ENCODE data around the gene GLOD4.
A peak's percentile ranks its signal among the peaks of the same experiment; 100 is the strongest.
"Not testable (repeated sequence)": the region's sequence is repeated elsewhere in the genome, so short reads cannot be mapped to it uniquely, and the experiment has no call there.

The GLOD4 gene

DNA sequence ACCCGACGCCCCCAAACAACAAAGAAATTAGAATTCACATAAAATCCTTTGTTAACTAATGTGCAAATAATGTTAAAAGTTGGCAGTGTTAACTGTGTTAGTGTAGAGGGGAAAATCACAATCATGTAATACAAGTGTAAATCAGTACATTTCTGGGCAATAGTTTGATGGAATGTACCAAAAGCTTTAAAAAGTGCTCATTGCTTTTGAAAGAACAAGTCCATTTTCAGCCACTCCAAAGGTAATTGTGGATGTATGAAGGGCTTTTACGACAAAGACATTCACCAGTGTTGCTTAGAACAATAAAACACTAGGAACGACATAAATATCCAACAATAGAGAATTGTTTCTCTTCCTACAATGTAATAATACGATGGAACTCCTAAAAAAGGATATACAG, 9.1 kb downstream of the GLOD4 start:
- no peak for DNase-seq

DNA sequence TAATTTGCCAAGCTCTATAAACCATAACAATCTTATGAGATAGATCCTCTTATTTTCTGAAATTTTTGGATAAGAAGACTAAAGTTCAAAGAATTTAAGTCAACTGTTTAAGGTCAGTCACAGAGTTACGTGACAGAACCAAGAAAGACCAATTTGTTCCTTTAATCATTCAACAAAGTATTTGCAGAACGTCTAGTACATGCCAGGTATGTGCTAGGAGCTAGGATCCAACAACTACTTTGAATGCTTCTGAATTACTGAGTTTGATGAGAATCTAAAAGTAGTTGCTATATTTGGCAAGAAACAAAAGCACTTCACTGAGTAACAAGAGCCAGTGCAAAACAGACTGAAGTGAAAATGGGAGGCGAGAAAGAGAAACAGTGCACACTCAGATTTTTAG, 15.0 kb downstream of the GLOD4 start:
- DNase-seq: no peak

DNA sequence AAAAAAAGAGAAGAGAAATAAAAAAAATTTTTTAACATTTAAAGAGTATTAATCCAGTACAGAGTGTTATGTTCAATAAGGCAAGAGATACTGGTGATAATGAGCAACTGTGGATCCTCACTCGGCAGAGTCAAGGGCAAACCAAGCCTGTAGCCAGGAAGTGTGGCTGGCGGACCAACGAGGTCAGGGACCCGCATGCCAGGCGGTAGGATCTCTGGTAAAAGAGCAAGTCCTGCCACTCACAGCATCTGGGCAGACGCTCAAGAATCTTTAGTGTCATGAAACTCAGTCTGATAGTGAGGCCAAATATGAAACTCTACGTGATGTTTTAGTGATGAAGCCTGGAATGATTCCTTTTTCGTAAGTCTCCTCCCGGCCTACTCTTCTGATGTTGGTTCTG, 21.7 kb downstream of the GLOD4 start:
- no peak for DNase-seq

DNA sequence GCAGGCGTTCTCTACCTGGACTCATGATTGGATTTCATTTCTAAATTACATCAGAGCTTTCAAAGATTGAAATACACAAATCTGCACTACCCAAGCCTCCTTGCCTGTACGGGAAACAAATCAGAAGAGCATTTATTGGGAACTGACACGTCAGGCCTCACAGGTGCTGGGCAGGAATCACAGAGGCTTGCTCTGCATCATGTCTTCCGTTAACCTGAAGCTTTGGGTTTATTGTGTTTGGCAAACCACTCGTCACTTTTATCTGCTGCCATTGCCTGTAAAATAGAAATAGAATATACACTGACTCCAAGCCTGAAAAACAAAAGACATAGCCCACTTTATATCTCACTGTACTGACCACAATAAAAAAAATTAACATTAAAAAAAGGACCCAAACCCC, 22.1 kb downstream of the GLOD4 start:
- DNase-seq: no peak

GRCh38 chr17:756010-756567, 26.0 kb downstream of the GLOD4 start:
- not testable (repeated sequence) for DNase-seq

DNA sequence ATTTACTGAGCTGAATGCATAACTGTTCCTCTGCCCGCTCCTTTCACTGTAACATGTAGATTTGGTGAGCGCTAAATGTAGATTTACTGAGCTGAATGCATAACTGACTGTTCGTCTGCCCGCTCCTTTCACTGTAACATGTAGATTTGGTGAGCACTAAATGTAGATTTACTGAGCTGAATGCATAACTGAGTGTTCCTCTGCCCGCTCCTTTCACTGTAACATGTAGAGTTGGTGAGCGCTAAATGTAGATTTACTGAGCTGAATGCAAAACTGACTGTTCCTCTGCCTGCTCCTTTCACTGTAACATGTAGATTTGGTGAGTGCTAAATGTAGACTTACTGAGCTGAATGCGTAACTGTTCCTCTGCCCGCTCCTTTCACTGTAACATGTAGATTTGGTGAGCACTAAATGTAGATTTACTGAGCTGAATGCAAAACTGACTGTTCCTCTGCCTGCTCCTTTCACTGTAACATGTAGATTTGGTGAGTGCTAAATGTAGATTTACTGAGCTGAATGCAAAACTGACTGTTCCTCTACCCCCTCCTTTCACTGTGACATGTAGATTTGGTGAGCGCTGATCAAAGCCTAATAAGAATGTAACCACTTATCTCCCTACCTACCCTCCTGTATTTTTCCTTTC, 26.6 kb downstream of the GLOD4 start:
- DNase-seq: not testable (repeated sequence)

DNA sequence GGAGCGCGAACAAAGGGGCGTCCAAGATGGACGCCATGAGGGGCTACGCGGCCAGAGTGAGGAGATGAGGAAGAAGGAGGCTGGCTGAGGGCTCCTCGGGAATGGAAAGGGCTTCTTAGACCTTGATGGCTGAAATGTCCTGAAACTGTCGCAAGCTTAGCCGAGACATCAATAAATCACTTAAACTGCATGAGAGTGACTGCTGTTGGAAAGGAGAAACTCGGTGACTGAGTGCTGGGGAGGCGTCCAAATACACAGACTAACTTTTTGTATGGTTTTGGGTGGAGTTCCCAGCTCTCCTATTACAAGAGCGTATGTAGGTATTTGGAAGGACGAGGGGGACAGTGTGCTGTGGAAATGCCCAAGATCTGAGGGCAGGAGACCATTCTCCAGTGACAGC, 28.7 kb downstream of the GLOD4 start:
- DNase-seq: no peak

- DNase-seq: no peak
Observed at GRCh38 chr17:752620-753219, 29.4 kb downstream of the GLOD4 start.

GRCh38 chr17:752002-752619, 30.0 kb downstream of the GLOD4 start, which contains the start of gene GEMIN4:
TSS of gene GEMIN4 (minus strand) at chr17:752264. CDS start at chr17:752142, 122 bp downstream.
- peak; percentile 99 to 100 for DNase-seq

DNA sequence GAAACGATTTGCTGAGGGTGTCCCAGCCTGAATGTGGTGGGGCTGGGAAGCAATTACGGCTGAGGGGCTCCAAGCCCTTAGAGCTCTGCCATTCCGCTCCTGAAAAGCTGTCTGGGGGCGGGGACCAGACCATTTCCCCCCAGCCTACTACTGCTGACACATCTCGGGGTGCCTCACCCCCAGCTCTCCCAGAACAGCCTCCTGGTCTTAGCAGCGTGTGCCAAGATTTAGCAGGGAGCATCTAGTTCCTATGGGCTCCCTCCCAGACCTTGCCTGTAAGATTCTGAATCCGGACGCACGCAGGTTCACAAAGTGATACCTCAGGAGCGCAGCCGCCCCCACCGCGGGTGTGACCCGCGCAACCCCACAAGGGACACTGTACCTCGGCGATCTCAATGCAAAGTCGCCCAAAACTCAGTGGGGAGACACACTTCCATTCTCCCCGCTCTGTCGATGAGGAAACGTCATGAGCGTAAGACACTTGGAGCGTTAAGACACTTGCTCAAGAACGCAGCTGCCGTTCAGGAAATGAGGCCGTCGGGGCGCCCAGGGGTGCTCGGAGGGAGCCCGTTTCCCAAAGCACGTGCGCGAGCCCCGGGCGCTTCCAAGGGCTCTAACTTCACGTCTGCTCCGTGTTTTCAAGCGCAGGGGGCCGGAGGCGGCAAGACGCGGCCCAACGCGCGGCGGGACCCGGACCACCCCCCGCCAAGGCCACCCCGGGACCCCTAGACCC, 30.6 kb downstream of the GLOD4 start:
- DNase-seq: peak; percentile 71 to 72

GRCh38 chr17:750431-751037, 31.5 kb downstream of the GLOD4 start:
- DNase-seq: no peak

DNA sequence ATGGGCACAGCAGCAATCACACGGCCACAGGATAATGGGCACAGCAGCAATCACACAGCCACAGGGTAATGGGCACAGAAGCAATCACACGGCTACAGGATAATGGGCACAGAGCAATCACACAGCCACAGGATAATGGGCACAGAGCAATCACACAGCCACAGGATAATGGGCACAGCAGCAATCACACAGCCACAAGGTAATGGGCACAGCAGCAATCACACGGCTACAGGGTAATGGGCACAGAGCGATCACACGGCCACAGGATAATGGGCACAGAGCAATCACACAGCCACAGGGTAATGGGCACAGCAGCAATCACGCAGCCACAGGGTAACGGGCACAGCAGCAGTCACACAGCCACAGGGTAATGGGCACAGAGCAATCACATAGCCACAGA, 32.7 kb downstream of the GLOD4 start:
- not testable (repeated sequence) for DNase-seq

DNA sequence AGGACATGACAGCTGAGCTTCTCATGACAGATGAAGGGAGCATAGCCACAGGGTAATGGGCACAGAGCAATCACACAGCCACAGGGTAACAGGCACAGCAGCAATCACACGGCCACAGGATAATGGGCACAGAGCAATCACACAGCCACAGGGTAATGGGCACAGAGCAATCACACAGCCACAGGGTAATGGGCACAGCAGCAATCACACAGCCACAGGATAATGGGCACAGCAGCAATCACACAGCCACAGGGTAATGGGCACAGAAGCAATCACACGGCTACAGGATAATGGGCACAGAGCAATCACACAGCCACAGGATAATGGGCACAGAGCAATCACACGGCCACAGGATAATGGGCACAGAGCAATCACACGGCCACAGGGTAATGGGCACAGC, 33.5 kb downstream of the GLOD4 start:
- DNase-seq: not testable (repeated sequence)

- DNase-seq: no peak
Observed at GRCh38 chr17:746783-747629, 35.1 kb downstream of the GLOD4 start.

DNA sequence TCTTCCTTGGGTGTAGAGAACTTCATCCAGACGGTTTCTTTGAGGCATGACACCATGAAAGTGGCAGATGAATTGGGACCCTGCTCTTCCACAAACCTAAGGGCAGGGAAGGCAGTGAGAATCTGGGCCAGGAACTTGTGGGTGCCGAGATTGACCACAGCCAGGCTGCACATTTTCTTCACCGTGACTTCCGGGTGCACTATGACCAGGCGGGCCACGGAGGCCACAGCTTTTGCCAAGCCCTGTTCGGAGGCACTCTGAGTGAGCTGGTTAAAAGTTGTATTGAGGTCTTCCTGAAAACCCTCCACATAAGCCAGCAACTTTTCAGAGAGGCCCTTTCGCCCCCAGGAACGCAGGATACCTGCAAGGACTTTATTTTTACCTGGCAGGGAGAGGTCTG, 35.9 kb downstream of the GLOD4 start:
- no peak for DNase-seq

DNA sequence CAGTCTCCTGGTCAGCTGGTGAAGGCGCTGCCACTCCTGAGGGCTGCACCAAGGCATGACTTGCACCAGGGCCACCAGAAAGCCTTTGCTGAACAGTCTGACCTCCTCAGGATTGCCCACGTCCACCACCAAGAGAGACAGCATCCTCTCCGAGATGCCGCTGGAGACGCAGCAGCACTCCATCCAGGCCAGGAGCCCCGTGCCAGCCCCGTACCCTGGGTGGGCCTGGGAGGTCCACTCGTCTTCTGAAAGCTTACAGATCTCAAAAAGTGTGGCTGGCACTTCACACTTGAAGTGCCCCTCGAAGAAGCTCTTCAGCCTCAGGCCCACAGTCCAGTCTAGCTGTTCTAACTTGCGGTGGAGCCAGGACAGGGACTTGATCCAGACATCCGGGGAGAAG, 36.7 kb downstream of the GLOD4 start:
- DNase-seq: no peak

DNA sequence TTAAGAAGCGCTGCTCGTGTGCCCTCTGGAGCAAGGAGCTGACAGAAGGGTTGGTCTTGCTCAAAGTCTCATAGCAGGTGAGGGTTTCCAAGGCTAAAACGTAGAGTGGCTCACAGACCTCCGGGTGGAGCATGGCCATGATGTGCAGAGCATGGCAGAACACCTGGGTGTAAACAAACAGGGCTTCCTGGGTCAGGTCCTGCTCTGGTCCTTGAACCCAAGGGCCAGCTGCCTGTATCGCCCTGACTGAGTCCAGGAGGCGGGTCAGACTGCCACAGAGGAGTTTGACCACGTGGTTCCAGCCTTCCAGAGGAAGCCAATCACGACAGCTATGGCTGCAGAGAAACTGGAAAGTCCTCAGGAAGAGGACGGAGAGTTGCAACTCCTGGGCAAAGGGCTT, 37.1 kb downstream of the GLOD4 start:
- DNase-seq: no peak

GRCh38 chr17:743139-743538, 38.9 kb downstream of the GLOD4 start:
- no peak for DNase-seq

DNA sequence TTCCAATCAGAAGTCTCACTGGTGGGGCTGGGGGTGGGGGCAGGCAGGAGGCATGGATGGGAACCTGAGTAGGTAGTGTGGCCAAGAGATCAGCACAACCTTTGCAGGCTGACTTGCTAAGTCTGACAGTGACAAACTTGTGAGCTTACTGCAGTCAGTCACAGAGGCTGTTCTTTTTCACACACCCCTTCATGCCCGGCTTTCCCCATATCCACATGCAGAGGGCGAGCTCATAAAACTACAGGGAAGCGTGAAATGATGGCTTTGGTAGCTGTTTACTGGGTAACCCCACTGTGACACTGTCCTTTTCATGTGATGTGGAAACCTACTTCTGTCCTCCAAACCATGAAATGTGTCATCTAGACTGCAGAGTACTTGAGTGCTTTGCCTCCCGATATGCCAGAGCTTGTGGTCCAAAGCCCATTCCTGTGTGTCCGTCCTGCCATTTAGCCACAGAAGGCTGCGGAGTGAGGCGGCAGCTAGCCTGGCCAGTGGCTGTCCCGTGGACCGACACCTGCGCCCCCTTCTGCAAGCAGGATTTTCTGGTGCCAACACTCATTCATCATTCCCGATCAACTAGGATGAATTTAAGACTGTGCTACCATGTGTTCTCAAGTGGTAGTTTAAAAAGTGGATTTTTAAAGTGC, 39.8 kb downstream of the GLOD4 start:
- DNase-seq: no peak

DNA sequence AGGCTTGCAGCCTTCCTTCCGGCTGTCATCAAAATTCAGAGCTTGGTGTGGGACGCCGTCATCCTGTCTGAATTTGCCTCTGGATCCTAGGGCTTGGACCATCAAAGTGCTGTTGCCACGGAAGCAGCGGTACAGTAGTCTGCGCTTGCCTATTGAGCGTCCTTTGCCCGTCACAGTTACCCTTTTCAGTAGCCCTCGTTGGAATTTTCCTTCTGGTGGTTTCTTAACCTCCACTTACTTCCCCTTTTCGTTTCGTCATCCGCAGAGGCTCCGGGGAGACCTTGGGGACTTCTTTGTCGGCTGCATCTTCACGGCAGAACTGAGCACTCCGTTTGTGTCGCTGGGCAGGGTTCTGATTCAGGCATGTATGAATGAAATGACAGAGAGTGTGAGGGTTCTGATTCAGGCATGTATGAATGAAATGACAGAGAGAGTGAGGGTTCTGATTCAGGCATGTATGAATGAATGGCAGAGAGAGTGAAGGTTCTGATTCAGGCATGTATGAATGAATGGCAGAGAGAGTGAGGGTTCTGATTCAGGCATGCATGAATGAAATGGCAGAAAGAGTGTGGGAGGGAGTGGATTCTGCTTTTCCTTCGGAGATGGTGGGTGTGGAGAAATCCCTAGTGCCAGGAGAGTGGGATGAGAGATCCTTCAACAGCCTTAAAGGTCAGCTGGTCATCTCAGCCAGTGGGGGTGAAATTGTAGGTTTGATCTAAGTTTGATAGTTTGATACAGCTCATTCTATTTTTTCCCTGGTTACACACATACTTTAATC, 41.7 kb downstream of the GLOD4 start:
- DNase-seq: peak; percentile 54 to 66
